Peyer's patch (tissue), 4 donors: ENCODE measurements around the gene SLC1A6.

ENCODE experiments used
- CTCF ChIP-seq, 6 experiments: fragments of 450-650 bp in 4 of 6; fragments of 200-600 bp in 2 of 6; sonication (generic) in 1 of 6; IDR thresholded peaks; one replicate each; pipeline ENCODE4 v1.5.1; 2017 to 2019; ENCODE audit warnings: antibody characterized with exemption in 6 of 6, mild to moderate bottlenecking in 3 of 6, moderate library complexity in 1 of 6
- POLR2A ChIP-seq, 2 donors: fragments of 450-650 bp; IDR thresholded peaks; one replicate each; pipeline ENCODE4 v1.5.1; 2017; ENCODE audit warnings: antibody characterized with exemption in 2 of 2, mild to moderate bottlenecking in 2 of 2, moderate library complexity in 2 of 2

- TF ChIP-seq CTCF (IDR thresholded peaks at IDR 0.05) (no peak), POLR2A (IDR thresholded peaks at IDR 0.05) (no peak)
Measured at GRCh38 chr19:14954071-14954655, 25.5 kb downstream of the SLC1A6 start.
